Ishikawa (cell line): ENCODE data around the gene OVOL1.

Source experiments
- CEBPB ChIP-seq: IDR thresholded peaks from 2 replicates; pipeline ENCODE4 v1.6.1; 2012
- CREB1 ChIP-seq: IDR thresholded peaks from 2 replicates; pipeline ENCODE4 v1.6.1; 2012; ENCODE audit warnings: low read depth
- EGR1 ChIP-seq: IDR thresholded peaks from 2 replicates; pipeline ENCODE4 v1.6.1; 2012
- EP300 ChIP-seq: IDR thresholded peaks from 2 replicates; pipeline ENCODE4 v1.6.1; 2012; ENCODE audit warnings: borderline replicate concordance
- FOXM1 ChIP-seq: IDR thresholded peaks from 2 replicates; pipeline ENCODE4 v1.6.1; 2012; ENCODE audit warnings: low read depth, borderline replicate concordance
- MAX ChIP-seq: IDR thresholded peaks from 2 replicates; pipeline ENCODE4 v1.6.1; 2012
- NFIC ChIP-seq: IDR thresholded peaks from 2 replicates; pipeline ENCODE4 v1.6.1; 2012
- RAD21 ChIP-seq: IDR thresholded peaks from 2 replicates; pipeline ENCODE4 v1.6.1; 2012; ENCODE audit warnings: low read depth
- REST ChIP-seq: IDR thresholded peaks from 2 replicates; pipeline ENCODE4 v1.6.1; 2012; ENCODE audit warnings: low read depth, mild to moderate bottlenecking
- TAF1 ChIP-seq: IDR thresholded peaks from 2 replicates; pipeline ENCODE4 v1.6.1; 2012; ENCODE audit warnings: low read depth, mild to moderate bottlenecking
- TCF12 ChIP-seq: IDR thresholded peaks from 2 replicates; pipeline ENCODE4 v1.6.1; 2012; ENCODE audit warnings: low read depth
- TEAD4 ChIP-seq: IDR thresholded peaks from 2 replicates; pipeline ENCODE4 v1.6.1; 2012
- USF1 ChIP-seq: IDR thresholded peaks from 2 replicates; pipeline ENCODE4 v1.6.1; 2012
- YY1 ChIP-seq: IDR thresholded peaks from 2 replicates; pipeline ENCODE4 v1.6.1; 2012; ENCODE audit warnings: low read depth
- ZBTB7A ChIP-seq: IDR thresholded peaks from 2 replicates; pipeline ENCODE4 v1.6.1; 2012; ENCODE audit warnings: low read depth

The OVOL1 gene

GRCh38 chr11:65778431-65778900 is 8.4 kb upstream of the OVOL1 start:
- TF ChIP-seq FOXM1, result no peak
- TF ChIP-seq EGR1, result no peak
- no peak for TF ChIP-seq EP300
- no peak for TF ChIP-seq MAX
- TF ChIP-seq ZBTB7A, result no peak
- no peak for TF ChIP-seq TEAD4

GRCh38 chr11:65778901-65779668 is 7.8 kb upstream of the OVOL1 start:
- TF ChIP-seq EP300, result no peak

- no peak for TF ChIP-seq EGR1
- TF ChIP-seq USF1, result no peak
- no peak for TF ChIP-seq REST
- TF ChIP-seq RAD21, result no peak
- TF ChIP-seq EP300, result no peak
- no peak for TF ChIP-seq TEAD4
- TF ChIP-seq NFIC, result no peak
These were observed 7.3 kb upstream of the OVOL1 start for GRCh38 chr11:65779669-65779918.

- TF ChIP-seq ZBTB7A (peak; percentile 71), RAD21 (peak; percentile 72), EGR1 (no peak), NFIC (no peak), TAF1 (peak; percentile 40; the same call in 1 of the 2 replicates), TEAD4 (peak; percentile 18; the same call in 1 of the 2 replicates), CEBPB (peak; percentile 49; the same call in 1 of the 2 replicates), REST (no peak), MAX (peak; percentile 52), YY1 (no peak), TCF12 (peak; percentile 51; the same call in 1 of the 2 replicates)
These were observed 6.7 kb upstream of the OVOL1 start for GRCh38 chr11:65779919-65780769.

- TF ChIP-seq NFIC, result no peak
- TF ChIP-seq EGR1, result 0 out of 2 replicates have a peak, but pooled peaks have one; percentile 28
- TF ChIP-seq CREB1, result no peak
- TF ChIP-seq MAX, result no peak
- no peak for TF ChIP-seq TCF12
- TF ChIP-seq CEBPB, result no peak
- no peak for TF ChIP-seq RAD21
These were observed 6.1 kb upstream of the OVOL1 start, which contains the start of gene AP5B1 for GRCh38 chr11:65780770-65781151. AP5B1 (minus strand) TSS chr11:65780976; CDS start chr11:65780591, 385 bp downstream.

GRCh38 chr11:65781152-65781961 is 5.5 kb upstream of the OVOL1 start:
- TF ChIP-seq NFIC (peak; percentile 8; the same call in 1 of the 2 replicates), RAD21 (no peak), MAX (0 out of 2 replicates have a peak, but pooled peaks have one; percentile 19), FOXM1 (no peak), TCF12 (no peak), YY1 (no peak), TEAD4 (no peak), TAF1 (no peak), CEBPB (no peak), CREB1 (no peak), USF1 (no peak), REST (no peak), ZBTB7A (peak; percentile 68; the same call in 1 of the 2 replicates), EGR1 (no peak), EP300 (no peak)
